SH-SY5Y (cell line): ENCODE results near the gene NAA38.

Experiments
- GATA2 ChIP-seq: IDR thresholded peaks from 2 replicates; pipeline ENCODE4 v1.6.1; 2011; ENCODE audit warnings: mild to moderate bottlenecking, low read depth, low read length
- GATA3 ChIP-seq: IDR thresholded peaks from 2 replicates; pipeline ENCODE4 v1.6.1; 2011; ENCODE audit warnings: low read depth, mild to moderate bottlenecking, low read length, moderate library complexity

The NAA38 gene

GRCh38 chr17:7818746-7819645 is 38.4 kb downstream of the NAA38 start:
- TF ChIP-seq GATA2 = no peak
- no peak for TF ChIP-seq GATA3

GRCh38 chr17:7818026-7818425 is 39.3 kb downstream of the NAA38 start:
- no peak for TF ChIP-seq GATA2
- no peak for TF ChIP-seq GATA3

- TF ChIP-seq GATA3 (no peak), GATA2 (no peak)
These were observed 39.8 kb downstream of the NAA38 start for GRCh38 chr17:7817643-7817964.

GRCh38 chr17:7816926-7817642 is 40.3 kb downstream of the NAA38 start:
- TF ChIP-seq GATA3 = no peak
- TF ChIP-seq GATA2 = no peak

GRCh38 chr17:7814969-7815368 is 42.4 kb downstream of the NAA38 start:
- TF ChIP-seq GATA2 (no peak), GATA3 (no peak)

- TF ChIP-seq GATA2 (no peak), GATA3 (no peak)
These were observed 46.1 kb downstream of the NAA38 start for GRCh38 chr17:7811251-7811650.

GRCh38 chr17:7809086-7809790 is 48.1 kb downstream of the NAA38 start:
- no peak for TF ChIP-seq GATA3
- TF ChIP-seq GATA2 = no peak

- TF ChIP-seq GATA2 (no peak), GATA3 (no peak)
These were observed 50.2 kb downstream of the NAA38 start for GRCh38 chr17:7807206-7807605.
